K562 (cell line): ENCODE data around the gene MATCAP1.

Experiments
- KAT2B ChIP-seq: IDR thresholded peaks from one replicate; pipeline ENCODE4 v1.6.1; 2012; ENCODE audit warnings: low read depth, mild to moderate bottlenecking, control low read depth, inconsistent platforms, low read length, moderate library complexity
- LCOR ChIP-seq: sonication (generic); formaldehyde crosslinking; IDR thresholded peaks from 2 replicates; pipeline ENCODE4 v1.8.0; 2022; ENCODE audit warnings: mild to moderate bottlenecking, missing genetic modification reagents
- POLR2A ChIP-seq: fragments of 450-650 bp; conservative IDR thresholded peaks from 2 replicates; pipeline ENCODE4 v1.6.1; 2016
- POLR2AphosphoS2 ChIP-seq: IDR thresholded peaks from 2 replicates; pipeline ENCODE4 v1.6.1; 2012; ENCODE audit warnings: low read length, improper control_type of control experiment
- ZNF274 ChIP-seq: IDR thresholded peaks from 2 replicates; pipeline ENCODE4 v1.6.1; 2011; ENCODE audit warnings: low read depth, mild to moderate bottlenecking, low read length, moderate library complexity, borderline replicate concordance
- ZNF384 ChIP-seq: IDR thresholded peaks from 2 replicates; pipeline ENCODE4 v1.6.1; 2012; ENCODE audit warnings: low read depth, low read length, improper control_type of control experiment
- TF ChIP-seq, protein P1 (sequence below), 3 experiments: IDR thresholded peaks in 2 of 3; conservative IDR thresholded peaks in 1 of 3; 2 replicates each; pipeline ENCODE4 v1.5.1; 2011 to 2012; ENCODE audit warnings: low read length in 3 of 3, mild to moderate bottlenecking in 3 of 3, control low read depth in 2 of 3, improper control_type of control experiment in 1 of 3, inconsistent platforms in 1 of 3, low read depth in 1 of 3, mixed read lengths in 1 of 3, moderate library complexity in 1 of 3; ENCODE audit not compliant: insufficient read depth in 2 of 3
- TF ChIP-seq, protein P2 (sequence below): fragments of 450-650 bp; formaldehyde crosslinking; IDR thresholded peaks from 2 replicates; pipeline ENCODE4 v1.4.0; 2022; ENCODE audit warnings: missing genetic modification characterization
- TF ChIP-seq, protein P3 (sequence below), 2 experiments: fragments of 450-650 bp in 1 of 2; sonication (generic) in 1 of 2; formaldehyde crosslinking in 1 of 2; IDR thresholded peaks in 1 of 2; conservative IDR thresholded peaks in 1 of 2; 2 replicates each; pipeline versions ENCODE4 v1.6.1 to v1.8.1; 2016 to 2023; ENCODE audit warnings: mild to moderate bottlenecking in 2 of 2, moderate library complexity in 2 of 2, inconsistent platforms in 1 of 2, missing genetic modification reagents in 1 of 2
- TF ChIP-seq, protein P4 (sequence below): fragments of 250-450 bp; sonication (Bioruptor Pico); IDR thresholded peaks from 2 replicates; pipeline ENCODE4 v1.8.0; 2022; ENCODE audit warnings: inconsistent platforms

DNA sequence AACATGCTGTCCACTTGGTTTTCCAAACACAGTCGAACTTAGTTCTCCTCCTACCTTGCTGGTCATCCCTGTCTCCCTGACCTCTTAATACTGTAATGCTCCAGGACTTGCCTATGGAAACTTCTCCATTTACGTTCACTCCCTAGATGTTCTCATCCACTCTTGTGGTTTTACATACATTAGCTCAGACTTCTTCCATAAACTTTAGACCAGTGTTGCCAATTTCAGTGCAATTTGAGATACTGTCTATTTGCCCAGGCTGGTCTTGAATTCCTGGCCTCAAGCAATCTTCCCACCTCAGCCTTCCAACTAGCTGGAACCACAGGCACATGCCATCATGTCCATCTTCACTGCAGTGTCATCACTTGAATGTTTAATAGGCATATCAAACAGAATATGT is 1.5 kb downstream of the MATCAP1 start:
- TF ChIP-seq, protein P1, sequence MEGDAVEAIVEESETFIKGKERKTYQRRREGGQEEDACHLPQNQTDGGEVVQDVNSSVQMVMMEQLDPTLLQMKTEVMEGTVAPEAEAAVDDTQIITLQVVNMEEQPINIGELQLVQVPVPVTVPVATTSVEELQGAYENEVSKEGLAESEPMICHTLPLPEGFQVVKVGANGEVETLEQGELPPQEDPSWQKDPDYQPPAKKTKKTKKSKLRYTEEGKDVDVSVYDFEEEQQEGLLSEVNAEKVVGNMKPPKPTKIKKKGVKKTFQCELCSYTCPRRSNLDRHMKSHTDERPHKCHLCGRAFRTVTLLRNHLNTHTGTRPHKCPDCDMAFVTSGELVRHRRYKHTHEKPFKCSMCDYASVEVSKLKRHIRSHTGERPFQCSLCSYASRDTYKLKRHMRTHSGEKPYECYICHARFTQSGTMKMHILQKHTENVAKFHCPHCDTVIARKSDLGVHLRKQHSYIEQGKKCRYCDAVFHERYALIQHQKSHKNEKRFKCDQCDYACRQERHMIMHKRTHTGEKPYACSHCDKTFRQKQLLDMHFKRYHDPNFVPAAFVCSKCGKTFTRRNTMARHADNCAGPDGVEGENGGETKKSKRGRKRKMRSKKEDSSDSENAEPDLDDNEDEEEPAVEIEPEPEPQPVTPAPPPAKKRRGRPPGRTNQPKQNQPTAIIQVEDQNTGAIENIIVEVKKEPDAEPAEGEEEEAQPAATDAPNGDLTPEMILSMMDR (IDR thresholded peaks at IDR 0.05 in 2 of 3, conservative IDR thresholded peaks at IDR 0.05 in 1 of 3; ENCODE audit: insufficient read depth in 2 of 3, low read depth in 1 of 3, low read length in 3 of 3), result no peak
- TF ChIP-seq KAT2B (no peak), POLR2AphosphoS2 (no peak), LCOR (CRISPR knock-in tag) (no peak), ZNF384 (no peak), POLR2A (no peak), ZNF274 (no peak)
- TF ChIP-seq, protein P2, sequence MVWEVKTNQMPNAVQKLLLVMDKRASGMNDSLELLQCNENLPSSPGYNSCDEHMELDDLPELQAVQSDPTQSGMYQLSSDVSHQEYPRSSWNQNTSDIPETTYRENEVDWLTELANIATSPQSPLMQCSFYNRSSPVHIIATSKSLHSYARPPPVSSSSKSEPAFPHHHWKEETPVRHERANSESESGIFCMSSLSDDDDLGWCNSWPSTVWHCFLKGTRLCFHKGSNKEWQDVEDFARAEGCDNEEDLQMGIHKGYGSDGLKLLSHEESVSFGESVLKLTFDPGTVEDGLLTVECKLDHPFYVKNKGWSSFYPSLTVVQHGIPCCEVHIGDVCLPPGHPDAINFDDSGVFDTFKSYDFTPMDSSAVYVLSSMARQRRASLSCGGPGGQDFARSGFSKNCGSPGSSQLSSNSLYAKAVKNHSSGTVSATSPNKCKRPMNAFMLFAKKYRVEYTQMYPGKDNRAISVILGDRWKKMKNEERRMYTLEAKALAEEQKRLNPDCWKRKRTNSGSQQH (CRISPR knock-in tag), result no peak
- TF ChIP-seq, protein P3, sequence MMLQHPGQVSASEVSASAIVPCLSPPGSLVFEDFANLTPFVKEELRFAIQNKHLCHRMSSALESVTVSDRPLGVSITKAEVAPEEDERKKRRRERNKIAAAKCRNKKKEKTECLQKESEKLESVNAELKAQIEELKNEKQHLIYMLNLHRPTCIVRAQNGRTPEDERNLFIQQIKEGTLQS (IDR thresholded peaks at IDR 0.05), result no peak
- TF ChIP-seq, protein P3 (CRISPR knock-in tag; conservative IDR thresholded peaks at IDR 0.05), result no peak
- TF ChIP-seq, protein P4, sequence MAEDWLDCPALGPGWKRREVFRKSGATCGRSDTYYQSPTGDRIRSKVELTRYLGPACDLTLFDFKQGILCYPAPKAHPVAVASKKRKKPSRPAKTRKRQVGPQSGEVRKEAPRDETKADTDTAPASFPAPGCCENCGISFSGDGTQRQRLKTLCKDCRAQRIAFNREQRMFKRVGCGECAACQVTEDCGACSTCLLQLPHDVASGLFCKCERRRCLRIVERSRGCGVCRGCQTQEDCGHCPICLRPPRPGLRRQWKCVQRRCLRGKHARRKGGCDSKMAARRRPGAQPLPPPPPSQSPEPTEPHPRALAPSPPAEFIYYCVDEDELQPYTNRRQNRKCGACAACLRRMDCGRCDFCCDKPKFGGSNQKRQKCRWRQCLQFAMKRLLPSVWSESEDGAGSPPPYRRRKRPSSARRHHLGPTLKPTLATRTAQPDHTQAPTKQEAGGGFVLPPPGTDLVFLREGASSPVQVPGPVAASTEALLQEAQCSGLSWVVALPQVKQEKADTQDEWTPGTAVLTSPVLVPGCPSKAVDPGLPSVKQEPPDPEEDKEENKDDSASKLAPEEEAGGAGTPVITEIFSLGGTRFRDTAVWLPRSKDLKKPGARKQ (CRISPR knock-in tag), result no peak
